NCI-H2196 (cell line): ENCODE results near the gene SPSB1.

Source experiments
- DNase-seq: peaks from one replicate; lab custom pipeline; 2025; ENCODE audit not compliant: unreplicated experiment; lab: John Stamatoyannopoulos, UW

SPSB1 gene

GRCh38 chr1:9340864-9341263 lies 48.2 kb downstream of the SPSB1 start:
- no peak for DNase-seq

- DNase-seq = no peak
These were observed 48.7 kb downstream of the SPSB1 start for GRCh38 chr1:9341301-9341845.

GRCh38 chr1:9343269-9343668 lies 50.6 kb downstream of the SPSB1 start:
- no peak for DNase-seq

GRCh38 chr1:9344426-9345200 lies 51.9 kb downstream of the SPSB1 start:
- peak; percentile 4 for DNase-seq

- DNase-seq = no peak
These were observed 52.8 kb downstream of the SPSB1 start for GRCh38 chr1:9345471-9345870.

- no peak for DNase-seq
These were observed 53.2 kb downstream of the SPSB1 start for GRCh38 chr1:9345922-9346321.

GRCh38 chr1:9346566-9346965 lies 53.9 kb downstream of the SPSB1 start:
- DNase-seq = no peak

- DNase-seq = no peak
These were observed 54.6 kb downstream of the SPSB1 start for GRCh38 chr1:9347095-9347850.

- no peak for DNase-seq
These were observed 56.7 kb downstream of the SPSB1 start for GRCh38 chr1:9349331-9349851.

- DNase-seq = no peak
These were observed 57.6 kb downstream of the SPSB1 start for GRCh38 chr1:9350013-9350908.

- no peak for DNase-seq
These were observed 58.3 kb downstream of the SPSB1 start for GRCh38 chr1:9350960-9351359.

- no peak for DNase-seq
These were observed 59.1 kb downstream of the SPSB1 start for GRCh38 chr1:9351654-9352271.

GRCh38 chr1:9352377-9353134 lies 59.9 kb downstream of the SPSB1 start:
- no peak for DNase-seq

GRCh38 chr1:9355503-9355902 lies 62.8 kb downstream of the SPSB1 start:
- no peak for DNase-seq

GRCh38 chr1:9356021-9356420 lies 63.3 kb downstream of the SPSB1 start:
- no peak for DNase-seq

GRCh38 chr1:9356829-9357466 lies 64.3 kb downstream of the SPSB1 start:
- DNase-seq = no peak

- DNase-seq = no peak
These were observed 65.3 kb downstream of the SPSB1 start for GRCh38 chr1:9357958-9358357.

- no peak for DNase-seq
These were observed 67.8 kb downstream of the SPSB1 start for GRCh38 chr1:9360371-9361064.
